Type B pancreatic cell (in vitro differentiated cells): Measurements from ENCODE around the gene ABCA3. TPM values are rescaled to one million over a fixed set of nuclear protein-coding genes. Genes with fewer than 3 reads are reported as not detected.

ENCODE experiments used
- DNase-seq: peaks from one replicate; pipeline ENCODE4 v3.0.0; 2021; ENCODE audit warnings: mixed read lengths; ENCODE audit not compliant: unreplicated experiment; ENCODE audit errors: extremely low spot score
- H3K27ac Mint-ChIP-seq: 2 replicates; pipeline ENCODE4 v1.8.0; 2021; ENCODE audit warnings: mild to moderate bottlenecking, mixed read lengths
- H3K27me3 Mint-ChIP-seq: 2 replicates; pipeline ENCODE4 v1.8.0; 2021; ENCODE audit warnings: mixed read lengths
- H3K36me3 Mint-ChIP-seq: 2 replicates; pipeline ENCODE4 v1.8.0; 2021; ENCODE audit warnings: mixed read lengths
- H3K4me1 Mint-ChIP-seq: one replicate; pipeline ENCODE4 v1.8.0; 2021; ENCODE audit warnings: mixed read lengths; ENCODE audit not compliant: unreplicated experiment
- H3K4me3 Mint-ChIP-seq: 2 replicates; pipeline ENCODE4 v1.8.0; 2021; ENCODE audit warnings: mild to moderate bottlenecking, mixed read lengths
- H3K9me3 Mint-ChIP-seq: 2 replicates; pipeline ENCODE4 v1.8.0; 2021; ENCODE audit warnings: mixed read lengths
- CTCF ChIP-seq: fragments of 200-600 bp; sonication (generic); conservative IDR thresholded peaks from 2 replicates; pipeline ENCODE4 v1.5.0; 2021; ENCODE audit warnings: antibody characterized with exemption, mild to moderate bottlenecking
- total RNA-seq: library from RNA; stranded (reverse); gene quantifications from 2 replicates; pipeline ENCODE4 v1.2.1, GENCODE V29; 2021; ENCODE audit warnings: low replicate concordance

The ABCA3 gene
- total RNA-seq, 1 donor from 2014 or later, result 10.5 TPM

DNA sequence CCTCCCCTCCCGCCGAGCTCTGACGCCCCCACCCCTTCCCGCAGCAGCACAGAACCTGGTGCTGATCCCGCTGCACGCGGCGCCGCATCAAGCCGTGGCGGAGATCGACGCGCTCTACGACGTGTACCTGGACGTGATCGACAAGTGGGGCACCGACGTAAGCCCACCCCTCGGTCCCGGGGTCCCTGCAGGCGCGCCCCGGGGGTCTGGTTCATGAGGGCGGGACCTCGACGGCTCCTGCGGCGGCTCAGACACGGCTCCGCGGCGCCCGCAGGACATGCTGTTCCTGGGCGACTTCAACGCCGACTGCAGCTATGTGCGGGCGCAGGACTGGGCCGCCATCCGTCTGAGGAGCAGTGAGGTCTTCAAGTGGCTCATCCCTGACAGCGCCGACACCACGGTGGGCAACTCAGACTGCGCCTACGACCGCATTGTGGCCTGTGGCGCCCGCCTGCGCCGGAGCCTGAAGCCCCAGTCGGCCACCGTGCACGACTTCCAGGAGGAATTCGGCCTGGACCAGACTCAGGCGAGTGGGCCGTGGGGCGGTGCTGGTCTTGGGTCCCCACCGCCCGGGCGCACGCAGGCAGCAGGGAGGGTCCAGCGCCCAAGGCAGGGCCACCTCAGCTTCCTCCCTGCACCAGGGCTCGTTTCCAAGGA is 102.9 kb downstream of the ABCA3 start:
- Mint-ChIP-seq H3K4me3 (no peak overlapping the region), H3K4me1 (no peaks in the 10 kb centered on the region), H3K27ac (no peak overlapping the region), H3K27me3 (peaks cover 19% of the 10 kb centered on the region), H3K9me3 (no peaks in the 10 kb centered on the region), H3K36me3 (peaks cover 7% of the 10 kb centered on the region)
- no peak for TF ChIP-seq CTCF
- DNase-seq, result no peak

DNA sequence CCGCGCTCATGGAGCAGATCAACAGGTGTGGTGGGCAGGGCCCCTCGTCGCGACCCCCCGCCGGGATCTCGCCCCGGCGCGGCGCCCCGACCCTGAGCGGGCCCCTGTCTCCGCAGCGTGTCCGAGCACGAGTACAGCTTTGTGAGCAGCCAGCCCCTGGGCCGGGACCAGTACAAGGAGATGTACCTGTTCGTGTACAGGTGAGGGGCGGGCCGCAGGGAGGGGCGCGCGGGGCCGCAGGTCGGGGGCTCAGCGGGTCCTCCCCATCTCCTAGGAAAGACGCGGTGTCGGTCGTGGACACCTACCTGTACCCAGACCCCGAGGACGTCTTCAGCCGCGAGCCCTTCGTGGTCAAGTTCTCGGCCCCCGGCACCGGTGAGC is 103.4 kb downstream of the ABCA3 start:
- Mint-ChIP-seq H3K9me3 (no peaks in the 10 kb centered on the region), H3K4me3 (no peak overlapping the region), H3K36me3 (peaks cover 3% of the 10 kb centered on the region), H3K4me1 (no peaks in the 10 kb centered on the region), H3K27ac (no peak overlapping the region), H3K27me3 (peaks cover 19% of the 10 kb centered on the region)
- no peak for DNase-seq
- TF ChIP-seq CTCF, result no peak

DNA sequence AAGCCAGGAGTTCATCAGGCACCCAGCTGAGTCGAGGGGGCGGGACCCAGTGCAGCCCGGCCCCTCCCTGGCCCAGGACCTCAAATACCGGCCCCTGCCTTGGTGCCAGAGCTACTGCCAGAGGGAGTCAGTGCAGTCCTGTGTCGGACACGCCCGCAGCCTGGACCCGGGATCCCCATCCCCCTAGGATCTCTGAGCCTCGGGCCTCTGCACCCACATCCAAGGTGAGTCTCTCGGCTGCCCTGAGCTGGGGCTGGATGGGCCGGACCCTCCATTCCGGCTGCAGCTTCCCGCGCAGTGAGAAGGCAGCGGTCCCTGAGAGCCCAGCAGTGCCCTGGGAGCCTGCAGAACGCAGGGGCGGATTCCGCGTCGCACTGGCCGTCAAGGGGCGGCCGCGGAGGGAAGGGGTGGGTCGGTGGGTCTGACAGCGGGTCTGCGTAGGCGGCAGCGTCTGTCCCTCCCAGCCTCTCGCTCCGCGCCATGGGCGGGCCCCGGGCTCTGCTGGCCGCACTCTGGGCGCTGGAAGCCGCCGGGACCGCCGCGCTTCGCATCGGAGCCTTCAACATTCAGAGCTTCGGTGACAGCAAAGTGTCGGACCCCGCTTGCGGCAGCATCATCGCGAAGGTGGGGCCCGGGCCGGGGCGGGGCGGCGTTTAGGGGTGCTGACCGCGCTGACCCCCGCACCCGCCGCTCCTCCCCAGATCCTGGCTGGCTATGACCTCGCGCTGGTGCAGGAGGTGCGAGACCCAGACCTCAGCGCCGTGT is 104.0 kb downstream of the ABCA3 start, which contains the start of gene DNASE1L2:
DNASE1L2 (plus strand) TSS at position 108 of the 765 bp plus-strand sequence; CDS start at position 481, 373 bp downstream.
- no peaks in the 10 kb centered on the region for H3K4me1 Mint-ChIP-seq
- no peak for TF ChIP-seq CTCF
- H3K27ac Mint-ChIP-seq, result no peak within 1 kb of the TSS
- H3K27me3 Mint-ChIP-seq, result peaks cover 19% of the 10 kb centered on the region
- H3K36me3 Mint-ChIP-seq, result peaks cover 3% of the 10 kb centered on the region
- peak within 1 kb of the TSS; percentile 36 for H3K4me3 Mint-ChIP-seq
- no peaks in the 10 kb centered on the region for H3K9me3 Mint-ChIP-seq
- no peak for DNase-seq

DNA sequence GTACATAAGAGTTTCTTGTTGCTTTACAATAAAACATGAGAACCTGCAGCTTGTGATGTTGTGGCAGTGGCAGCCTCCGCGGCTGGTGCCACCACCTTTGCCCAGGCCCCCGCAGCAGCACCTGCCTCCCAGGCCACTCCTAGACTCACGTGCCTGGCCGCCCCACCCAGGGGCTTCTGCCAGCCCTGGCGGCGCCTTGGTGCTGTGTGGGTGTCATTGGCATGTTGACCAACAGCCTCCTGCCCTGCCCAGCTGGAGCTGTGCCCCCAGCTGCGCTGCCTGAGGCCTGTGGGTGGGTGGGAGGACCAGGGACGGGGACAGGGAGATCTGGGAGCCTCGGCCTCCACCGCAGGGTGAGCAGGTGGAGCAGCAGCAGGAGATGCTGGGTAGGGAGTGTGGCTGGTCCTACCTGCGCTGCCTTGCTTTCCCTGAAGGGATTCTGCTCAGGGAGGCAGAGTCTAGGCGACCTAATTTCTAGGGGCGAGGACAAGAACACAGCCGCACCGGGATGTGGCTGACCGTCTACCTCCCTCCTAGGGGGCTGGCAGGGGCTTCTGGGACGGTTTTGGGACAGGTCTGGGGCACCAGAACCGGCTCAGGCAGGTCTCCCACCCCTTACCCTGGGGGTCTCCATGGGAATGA is 104.7 kb downstream of the ABCA3 start:
- TF ChIP-seq CTCF, result no peak
- no peak for DNase-seq
- peaks cover 19% of the 10 kb centered on the region for H3K27me3 Mint-ChIP-seq
- H3K27ac Mint-ChIP-seq, result no peak overlapping the region
- no peaks in the 10 kb centered on the region for H3K4me1 Mint-ChIP-seq
- H3K9me3 Mint-ChIP-seq, result no peaks in the 10 kb centered on the region
- H3K36me3 Mint-ChIP-seq, result peaks cover 3% of the 10 kb centered on the region
- H3K4me3 Mint-ChIP-seq, result peak overlapping the region; percentile 36

GRCh38 chr16:2235234-2235651 is 105.3 kb downstream of the ABCA3 start:
- Mint-ChIP-seq H3K27ac (no peak overlapping the region), H3K4me1 (no peaks in the 10 kb centered on the region), H3K27me3 (peaks cover 19% of the 10 kb centered on the region), H3K4me3 (peak overlapping the region; percentile 36), H3K9me3 (no peaks in the 10 kb centered on the region), H3K36me3 (peaks cover 3% of the 10 kb centered on the region)
- TF ChIP-seq CTCF, result no peak
- no peak for DNase-seq
